Stimulated activated CD8-positive, alpha-beta memory T cell treated with anti-CD3 and anti-CD28 coated beads, Interleukin-12 subunit alpha, Interleukin-12 subunit beta, amount 100 ng/mL, for 4 hours (primary cell): ENCODE data around the gene MPV17.
"Not testable (repeated sequence)": the region's sequence is repeated elsewhere in the genome, so short reads cannot be mapped to it uniquely, and the experiment has no call there.

ENCODE experiments used
- DNase-seq: peaks from one replicate; pipeline ENCODE4 v3.0.0-alpha.2; 2020; ENCODE audit warnings: low read depth

The MPV17 gene

DNA sequence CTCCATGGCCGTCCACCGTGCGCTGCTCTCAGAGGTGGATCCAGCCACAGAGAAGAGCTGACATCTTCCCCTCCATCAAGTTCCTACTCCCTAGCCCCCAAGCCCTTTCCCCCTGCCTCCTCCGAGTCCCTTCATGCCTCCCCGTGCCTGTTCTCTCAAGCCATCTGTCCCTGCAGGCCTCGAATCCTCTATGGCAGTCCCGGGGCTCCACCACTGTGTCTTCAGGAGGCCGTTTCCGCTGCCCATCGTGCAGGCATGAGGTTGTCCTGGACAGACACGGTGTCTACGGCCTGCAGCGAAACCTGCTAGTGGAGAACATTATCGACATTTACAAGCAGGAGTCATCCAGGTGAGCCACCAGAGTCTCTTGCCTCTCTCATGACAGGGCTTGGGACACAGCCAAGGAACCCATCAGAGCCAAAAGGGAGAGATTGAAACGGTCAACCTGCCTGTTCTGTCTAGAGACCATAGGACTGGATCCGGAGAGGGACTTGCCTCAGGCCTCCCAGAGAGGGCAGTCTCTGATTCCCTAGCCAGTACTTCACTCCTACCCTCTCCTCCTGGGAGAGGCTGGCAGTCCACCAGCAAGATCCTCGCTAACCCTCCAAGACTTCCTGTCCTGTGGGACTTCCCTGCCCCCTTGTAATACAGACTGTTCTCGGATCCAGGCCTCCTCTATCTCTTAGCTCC is 24.4 kb downstream of the MPV17 start:
- DNase-seq: no peak

DNA sequence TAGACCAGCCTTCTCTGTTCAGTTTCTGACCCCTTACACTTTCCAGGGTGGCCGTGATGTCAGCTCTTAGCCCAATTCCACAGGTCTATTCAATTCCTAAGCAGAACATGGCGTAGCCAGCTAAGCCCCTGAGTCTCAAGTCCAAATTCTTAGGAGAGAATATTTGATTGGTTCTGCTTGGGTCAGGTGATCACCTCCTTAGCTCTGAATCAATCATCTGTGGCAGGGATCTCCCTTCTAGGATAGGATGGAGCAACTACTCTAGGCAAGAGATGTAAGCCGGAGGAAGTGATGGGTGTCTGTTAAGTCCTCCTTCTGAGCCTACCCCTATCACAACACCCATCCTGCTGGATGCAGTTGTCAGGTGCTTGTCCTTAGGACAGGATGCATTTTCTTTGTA is 25.7 kb downstream of the MPV17 start:
- DNase-seq: no peak

DNA sequence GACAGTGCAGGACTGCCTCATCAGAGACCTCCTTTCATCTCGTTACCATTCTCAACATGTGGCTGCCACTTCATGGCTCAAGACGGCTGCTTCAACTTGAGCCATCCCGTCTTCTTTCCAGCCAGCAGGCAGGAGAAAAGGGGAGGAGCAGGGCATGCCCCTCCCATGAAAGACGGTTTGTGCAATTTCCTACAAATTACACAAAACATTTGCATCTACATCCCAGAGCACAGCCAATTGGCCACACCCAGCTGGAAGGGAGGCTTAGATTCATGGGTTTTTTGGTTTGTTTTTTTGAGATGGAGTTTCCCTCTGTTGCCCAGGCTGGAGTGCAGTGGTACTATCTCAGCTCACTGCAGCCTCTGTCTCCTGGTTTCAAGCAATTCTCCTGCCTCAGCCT is 26.4 kb downstream of the MPV17 start:
- DNase-seq: no peak

DNA sequence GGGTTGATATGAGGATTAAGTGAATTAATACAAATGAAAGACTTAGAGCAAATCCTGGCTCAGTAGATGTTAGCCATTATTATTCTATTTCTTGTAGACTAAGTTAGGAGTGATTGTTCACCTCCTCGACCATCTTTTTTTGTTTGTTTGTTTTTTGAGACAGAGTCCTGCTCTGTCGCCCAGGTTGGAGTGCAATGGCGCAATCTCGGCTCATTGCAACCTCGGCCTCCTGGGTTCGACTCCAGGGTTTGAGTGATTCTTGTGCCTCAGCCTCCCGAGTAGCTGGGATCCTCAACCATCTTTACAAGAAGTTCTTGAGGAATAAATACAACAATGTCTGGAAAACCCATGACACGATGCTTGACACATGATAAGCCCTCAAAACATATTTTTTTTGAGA is 28.0 kb downstream of the MPV17 start:
- no peak for DNase-seq

GRCh38 chr2:27291865-27292264 is 31.0 kb downstream of the MPV17 start:
- DNase-seq: no peak

DNA sequence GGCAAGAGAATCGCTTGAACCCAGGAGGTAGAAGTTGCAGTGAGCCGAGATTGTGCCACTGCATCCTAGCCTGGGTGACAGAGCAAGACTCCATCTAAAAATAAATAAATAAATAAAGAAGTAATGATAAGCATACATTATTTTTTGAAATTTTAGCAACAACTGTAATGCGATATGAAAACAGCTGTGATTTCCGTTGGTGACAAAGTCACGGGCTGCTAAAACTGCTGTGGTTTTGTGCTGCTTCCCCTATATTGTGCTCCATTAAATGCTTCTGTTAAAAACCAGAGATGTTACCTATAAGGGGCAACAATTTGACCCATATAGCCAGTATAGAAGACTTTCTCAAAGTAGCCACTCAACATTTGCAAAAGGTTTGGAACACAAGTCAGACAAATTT is 32.3 kb downstream of the MPV17 start:
- no peak for DNase-seq

DNA sequence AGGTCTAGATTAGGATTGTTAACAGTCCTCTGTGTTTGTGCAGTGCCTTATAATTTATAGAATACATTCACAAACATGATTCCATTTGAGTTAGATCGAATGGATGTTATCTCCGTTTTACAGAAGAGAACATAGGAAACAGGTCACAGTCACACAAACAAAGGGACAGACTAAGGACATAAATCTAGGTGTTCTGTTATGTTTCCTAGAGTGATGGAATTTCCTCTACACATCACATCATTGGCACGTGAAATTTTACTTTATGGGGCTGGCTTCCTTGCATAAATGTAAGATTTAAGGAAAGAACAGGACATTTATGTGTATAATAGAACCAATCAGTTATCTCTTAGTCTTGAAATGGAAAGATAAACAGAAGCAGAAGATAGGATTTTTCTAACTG is 34.3 kb downstream of the MPV17 start:
- no peak for DNase-seq

- no peak for DNase-seq
Measured at GRCh38 chr2:27285481-27285880, 37.4 kb downstream of the MPV17 start.

DNA sequence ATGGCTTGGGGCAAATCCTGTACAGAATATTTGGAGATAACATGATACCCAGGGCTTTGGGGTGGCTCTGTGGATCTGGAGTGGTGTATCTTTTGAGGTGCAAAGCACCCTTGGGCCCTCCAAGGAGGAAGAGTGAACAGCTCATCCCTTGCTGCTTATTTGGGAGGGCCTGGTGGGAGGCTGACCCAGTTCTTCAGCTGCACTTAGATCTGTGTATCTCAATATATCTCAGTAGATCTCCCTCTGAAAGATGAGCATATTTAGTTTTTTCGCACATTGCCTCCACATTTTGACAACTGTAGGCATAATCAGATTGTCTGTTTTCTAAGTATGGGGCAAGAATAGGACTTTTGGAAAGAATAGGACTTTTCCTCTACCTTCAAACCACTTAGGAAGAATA is 37.9 kb downstream of the MPV17 start:
- no peak for DNase-seq

DNA sequence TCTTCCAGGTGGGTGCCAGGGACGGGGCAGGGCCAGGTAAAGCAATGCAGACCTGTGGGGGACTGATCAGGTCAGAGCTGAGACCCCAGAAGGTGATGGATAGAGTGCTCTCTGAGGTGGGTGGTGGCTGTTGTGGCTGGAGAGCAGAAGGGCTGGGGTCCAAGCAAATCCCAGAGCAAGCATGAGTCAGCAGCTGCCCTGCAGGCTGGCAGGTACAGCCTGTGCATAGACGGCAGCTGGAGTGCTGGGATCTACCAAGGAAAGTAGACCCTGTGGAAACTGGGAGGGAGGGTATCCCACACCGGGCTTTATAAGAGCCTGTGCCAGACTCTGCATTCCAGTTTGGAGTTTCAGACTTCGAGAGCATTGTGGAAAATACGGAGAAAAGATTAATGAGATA is 40.0 kb downstream of the MPV17 start:
- DNase-seq: no peak

DNA sequence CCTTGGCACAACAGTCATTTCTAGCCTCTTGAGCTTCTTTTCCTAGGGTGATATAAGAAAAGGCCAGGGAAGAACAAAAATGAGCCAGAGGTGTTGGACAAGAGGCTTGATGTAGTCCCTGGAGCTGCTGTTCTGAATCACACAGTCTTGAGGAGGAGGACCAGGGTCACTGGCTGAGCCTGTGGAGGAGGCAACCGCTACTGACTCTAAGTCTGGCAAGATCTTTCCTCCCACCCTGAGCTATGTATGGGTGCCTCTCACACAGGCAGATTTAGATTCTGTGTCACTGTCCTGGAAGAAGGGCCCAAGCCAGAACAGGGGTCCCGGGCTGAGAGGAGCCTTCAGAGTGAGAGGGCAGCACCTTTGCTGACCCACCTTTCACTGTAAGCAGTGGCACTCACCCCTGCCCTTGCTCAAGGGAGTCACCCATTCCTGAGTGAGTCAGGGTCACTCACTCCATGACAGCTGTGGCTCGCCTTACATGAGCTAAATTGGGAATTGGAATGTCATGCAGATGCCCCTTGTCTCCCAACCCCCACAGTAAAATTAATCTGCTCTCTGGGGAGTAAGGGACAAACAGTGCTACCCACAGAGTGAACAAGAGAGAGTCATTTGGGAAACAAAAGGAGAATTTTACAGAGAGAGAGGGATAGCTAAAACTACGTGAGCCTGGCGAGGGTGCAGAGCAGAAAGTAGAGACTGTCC is 40.9 kb downstream of the MPV17 start, which contains the start of gene TRIM54:
Gene TRIM54, plus strand, starts transcription at position 575 of the 705 bp plus-strand sequence. CDS start 303 bp downstream, outside the sequence.
- DNase-seq: no peak

DNA sequence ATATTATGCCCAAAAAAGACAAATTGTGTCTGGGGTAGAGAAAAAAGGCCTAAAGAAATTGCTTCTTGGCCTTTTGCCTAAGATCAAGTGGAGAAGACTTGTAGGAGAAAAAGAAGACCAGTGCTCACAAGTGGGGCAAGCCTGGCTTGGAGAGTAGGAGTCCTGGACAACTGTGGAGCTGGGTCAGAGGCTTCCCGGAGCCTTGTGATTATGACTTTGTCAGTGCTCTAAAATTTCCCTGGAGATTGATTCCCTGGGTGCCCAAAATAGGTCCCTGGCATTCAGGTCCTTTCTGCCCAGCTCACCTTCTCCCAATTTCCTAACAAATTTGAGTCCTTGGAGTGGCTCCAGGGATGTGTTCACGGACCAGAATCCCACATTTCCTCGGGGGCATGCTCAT is 41.5 kb downstream of the MPV17 start:
- DNase-seq: no peak

- no peak for DNase-seq
Measured at GRCh38 chr2:27280826-27281225, 42.1 kb downstream of the MPV17 start.

DNA sequence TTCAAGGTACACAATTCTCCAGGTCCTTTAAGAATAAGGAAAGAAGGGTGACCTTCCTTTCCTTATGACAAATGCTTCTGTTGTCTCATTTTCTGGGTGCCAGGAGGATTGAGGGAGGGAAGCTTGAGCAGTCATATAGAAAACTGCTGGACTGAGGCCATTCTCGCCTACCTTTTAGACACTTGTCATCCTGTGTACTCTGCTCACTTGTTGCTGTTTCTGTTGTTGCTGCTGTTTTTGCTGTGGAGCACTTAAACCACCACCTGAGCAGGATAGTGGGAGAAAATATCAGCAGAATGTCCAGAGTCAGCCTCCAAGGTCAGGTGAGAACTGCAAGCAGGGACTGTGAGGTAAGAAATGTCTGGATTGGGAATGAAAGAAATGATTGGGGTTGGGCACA is 44.9 kb downstream of the MPV17 start:
- DNase-seq: no peak

DNA sequence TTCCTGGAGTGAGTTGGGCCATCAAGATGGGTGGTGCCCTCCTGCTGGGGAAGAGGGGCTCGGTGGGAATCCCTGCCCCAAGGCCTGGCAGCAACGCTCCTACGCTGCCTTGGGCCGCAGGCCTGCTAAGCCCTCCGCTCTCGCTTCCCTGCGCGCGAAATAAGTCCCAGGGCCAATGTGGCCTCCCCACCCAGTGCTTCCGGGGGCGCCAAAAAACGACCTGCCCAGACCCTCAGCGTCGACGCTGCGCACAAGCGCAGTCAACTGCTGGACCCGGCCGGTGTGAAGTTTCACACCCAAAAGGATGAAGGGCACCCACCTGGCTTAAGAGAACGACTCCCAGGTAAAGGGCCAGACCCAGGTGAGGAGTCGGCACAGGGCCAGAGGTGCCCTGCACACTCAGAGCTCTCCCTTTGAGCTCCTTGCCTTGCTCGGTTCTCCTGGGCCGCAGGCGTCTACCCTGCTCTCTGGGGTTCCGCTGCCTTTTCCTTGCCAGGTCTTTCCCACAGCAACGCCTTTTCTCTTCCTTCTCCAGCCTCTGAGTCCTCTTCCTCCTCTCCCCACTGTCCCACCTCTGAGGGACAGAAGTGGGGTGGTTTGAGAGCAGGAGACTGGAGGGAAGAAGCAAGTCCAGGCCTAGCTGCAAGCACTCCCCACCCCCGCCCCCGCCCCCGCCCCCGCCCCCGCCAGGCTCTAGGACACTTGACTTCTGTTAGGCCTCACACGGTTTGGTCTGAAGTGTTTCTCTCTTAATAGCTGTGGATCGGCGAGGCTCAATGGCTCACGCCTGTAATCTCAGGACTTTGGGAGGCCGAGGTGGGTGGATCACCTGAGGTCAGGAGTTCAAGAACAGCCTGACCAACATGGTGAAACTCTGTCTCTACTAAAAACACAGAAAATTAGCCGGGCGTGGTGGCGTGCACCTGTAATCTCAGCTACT is 47.4 kb downstream of the MPV17 start, which contains the start of gene DNAJC5G:
Gene DNAJC5G, plus strand, starts transcription at position 223 of the 940 bp plus-strand sequence. CDS start 1,296 bp downstream, outside the sequence.
- DNase-seq: no peak

DNA sequence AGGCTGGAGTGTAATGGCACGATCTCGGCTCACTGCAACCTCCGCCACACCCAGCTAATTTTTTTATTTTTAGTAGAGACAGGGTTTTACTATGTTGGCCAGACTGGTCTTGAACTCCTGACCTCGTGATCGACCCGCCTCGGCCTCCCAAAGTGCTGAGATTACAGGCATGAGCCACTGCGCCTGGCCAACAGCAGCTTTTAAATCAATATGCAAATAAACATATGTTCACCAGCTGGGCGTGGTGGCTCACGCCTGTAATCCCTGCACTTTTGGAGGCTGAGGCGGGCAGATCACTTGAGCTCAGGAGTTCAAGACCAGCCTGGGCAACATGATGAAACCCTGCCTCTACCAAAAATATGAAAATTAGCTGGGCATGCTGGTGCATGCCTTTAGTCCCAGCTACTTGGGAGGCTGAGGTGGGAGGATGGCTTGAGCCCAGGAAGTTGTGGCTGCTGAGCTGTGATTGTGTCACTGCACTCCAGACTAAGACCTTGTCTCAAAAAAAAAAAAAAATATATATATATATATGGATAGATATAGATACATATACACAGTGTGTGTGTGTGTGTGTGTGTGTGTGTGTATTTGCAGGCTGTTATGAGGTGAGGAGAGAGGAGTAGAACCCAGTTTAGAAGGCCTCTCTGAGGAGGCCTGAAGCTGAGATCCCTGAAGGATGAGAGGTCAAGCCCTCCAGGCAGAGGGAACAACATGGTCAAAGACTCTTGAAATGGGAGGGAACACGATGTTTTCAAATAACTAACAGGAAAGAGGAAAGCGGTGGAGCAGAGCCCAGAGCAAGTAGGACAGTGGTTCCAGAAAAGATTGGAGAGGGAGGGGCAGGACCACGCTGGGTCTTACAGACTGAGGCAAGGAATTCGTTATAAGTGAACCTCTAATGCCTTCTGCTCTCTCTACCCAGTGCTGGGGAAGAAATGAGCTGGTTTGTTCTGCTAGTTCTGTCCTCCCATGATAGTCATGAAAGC is 50.1 kb downstream of the MPV17 start:
- not testable (repeated sequence) for DNase-seq

DNA sequence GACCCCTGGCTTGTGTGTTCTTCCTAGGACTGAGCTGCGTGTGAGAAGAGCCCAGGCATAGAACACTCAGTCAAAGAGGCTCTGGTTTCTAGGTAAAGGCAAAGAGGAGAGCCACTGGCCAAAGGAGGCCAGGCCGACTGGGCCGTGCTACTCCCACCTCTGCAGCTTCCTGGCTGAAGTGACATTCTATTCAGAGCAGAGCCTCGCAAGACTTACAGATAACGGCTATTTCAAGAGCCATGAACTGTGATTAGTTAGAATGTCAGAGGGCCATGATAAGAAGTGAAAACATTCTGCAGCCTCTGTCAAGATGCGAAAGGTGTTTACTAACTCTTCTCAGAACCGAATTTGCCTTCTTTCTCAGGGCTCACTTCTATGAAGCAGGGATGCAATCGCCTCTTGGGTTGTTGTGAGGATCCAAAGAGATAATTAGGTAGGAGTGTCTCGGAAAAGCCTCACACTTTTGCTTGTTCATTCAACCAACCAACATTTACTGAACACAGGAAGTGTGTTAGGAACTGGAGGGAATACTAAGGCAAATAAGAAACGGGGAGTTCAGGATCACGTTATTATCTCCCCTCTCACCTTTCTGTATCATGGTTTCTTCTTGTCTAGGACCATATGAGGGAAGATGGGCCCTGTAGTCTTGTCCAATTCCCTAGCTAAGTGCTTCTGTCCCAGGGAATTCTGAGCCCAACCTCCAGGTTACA is 51.1 kb downstream of the MPV17 start:
- no peak for DNase-seq

GRCh38 chr2:27270670-27271069 is 52.2 kb downstream of the MPV17 start:
- no peak for DNase-seq

DNA sequence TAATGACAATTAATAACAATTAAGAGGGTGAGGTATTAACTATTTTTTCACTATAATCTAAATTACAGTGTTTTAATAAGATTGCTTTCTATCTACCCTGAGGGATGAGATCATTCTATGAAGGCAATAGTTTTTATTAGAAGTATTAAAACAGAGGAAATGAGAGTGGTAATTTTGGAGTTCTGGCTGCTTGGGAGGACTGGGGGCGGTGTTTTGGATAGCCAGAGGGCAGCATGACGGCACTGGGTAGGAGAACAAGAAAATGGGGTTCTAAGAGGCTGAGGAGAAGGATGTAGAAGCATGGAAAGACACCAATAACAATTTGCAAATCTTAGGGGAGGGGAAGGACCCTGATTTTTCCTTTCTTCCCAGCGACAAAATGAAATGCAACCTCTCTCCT is 52.8 kb downstream of the MPV17 start:
- no peak for DNase-seq

- not testable (repeated sequence) for DNase-seq
Measured at GRCh38 chr2:27268296-27268695, 54.6 kb downstream of the MPV17 start.

GRCh38 chr2:27265536-27265870 is 57.4 kb downstream of the MPV17 start:
- DNase-seq: no peak
